ENCODE results near the gene ACAP2.

DNA sequence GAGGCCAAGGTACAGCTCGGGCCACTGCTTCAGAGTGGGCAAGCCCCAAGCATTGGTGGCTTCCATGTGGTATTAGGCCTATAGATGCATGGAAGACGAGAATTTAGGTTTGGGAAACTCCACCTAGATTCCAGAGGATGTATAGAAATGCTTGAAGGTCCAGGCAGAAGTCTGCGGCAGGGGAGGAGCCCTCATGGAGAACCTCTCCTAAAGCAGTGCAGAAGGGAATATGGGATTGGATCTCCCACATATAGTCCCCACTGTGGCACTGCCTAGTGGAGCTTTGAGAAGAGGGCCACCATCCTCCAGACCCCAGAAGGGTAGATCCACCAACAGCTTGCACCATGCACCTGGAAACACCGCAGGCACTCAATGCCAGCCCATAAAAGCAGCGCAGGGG, 123.8 kb downstream of the ACAP2 start:
- TF ChIP-seq, protein P1, sequence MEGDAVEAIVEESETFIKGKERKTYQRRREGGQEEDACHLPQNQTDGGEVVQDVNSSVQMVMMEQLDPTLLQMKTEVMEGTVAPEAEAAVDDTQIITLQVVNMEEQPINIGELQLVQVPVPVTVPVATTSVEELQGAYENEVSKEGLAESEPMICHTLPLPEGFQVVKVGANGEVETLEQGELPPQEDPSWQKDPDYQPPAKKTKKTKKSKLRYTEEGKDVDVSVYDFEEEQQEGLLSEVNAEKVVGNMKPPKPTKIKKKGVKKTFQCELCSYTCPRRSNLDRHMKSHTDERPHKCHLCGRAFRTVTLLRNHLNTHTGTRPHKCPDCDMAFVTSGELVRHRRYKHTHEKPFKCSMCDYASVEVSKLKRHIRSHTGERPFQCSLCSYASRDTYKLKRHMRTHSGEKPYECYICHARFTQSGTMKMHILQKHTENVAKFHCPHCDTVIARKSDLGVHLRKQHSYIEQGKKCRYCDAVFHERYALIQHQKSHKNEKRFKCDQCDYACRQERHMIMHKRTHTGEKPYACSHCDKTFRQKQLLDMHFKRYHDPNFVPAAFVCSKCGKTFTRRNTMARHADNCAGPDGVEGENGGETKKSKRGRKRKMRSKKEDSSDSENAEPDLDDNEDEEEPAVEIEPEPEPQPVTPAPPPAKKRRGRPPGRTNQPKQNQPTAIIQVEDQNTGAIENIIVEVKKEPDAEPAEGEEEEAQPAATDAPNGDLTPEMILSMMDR (IDR thresholded peaks at IDR 0.05), result no peak
- TF ChIP-seq POLR2A (IDR thresholded peaks at IDR 0.05), result no peak

Measured in testis (tissue), 2 donors.